ENCODE data around the gene INSIG1. TPM values are rescaled to one million over a fixed set of nuclear protein-coding genes. Genes with fewer than 3 reads are reported as not detected.

INSIG1 gene
- total RNA-seq, 1 experiment from 2014 or later = 54.7 TPM

GRCh38 chr7:155315977-155316376, 18.3 kb downstream of the INSIG1 start:
- H3K4me2 ChIP-seq (ENCODE audit: low read length) = no peak overlapping the region
- TF ChIP-seq ZFX (IDR thresholded peaks at IDR 0.05) (no peak), YY1 (IDR thresholded peaks at IDR 0.05; ENCODE audit: extremely low read depth, insufficient replicate concordance, low read depth, low read length) (no peak), REST (IDR thresholded peaks at IDR 0.05; ENCODE audit: low read depth) (no peak)
- no peak overlapping the region for H3K9ac ChIP-seq (ENCODE audit: low read length)
- ChIA-PET POLR2A (no interaction called here), RAD21 (ENCODE audit: low non-redundant PET in 1 of 2, low total read pairs in 2 of 2, uncharacterized antibody in 2 of 2, unreplicated experiment in 2 of 2) (no interaction called here), CTCF (no interaction called here)
- H4K20me1 ChIP-seq (ENCODE audit: insufficient read depth) = no peaks in the 10 kb centered on the region
- H3K36me3 ChIP-seq (ENCODE audit: control insufficient read depth in 1 of 2, insufficient read depth in 2 of 2, low read length in 2 of 2) = no peaks in the 10 kb centered on the region
- DNase-seq (ENCODE audit: low read depth, low spot score) (no peak), ATAC-seq (no peak)
- no peak overlapping the region for H3K4me3 ChIP-seq (replicated peaks in 1 of 2; ENCODE audit: low read depth in 1 of 2, low read length in 2 of 2)
- intact Hi-C loops (cut with micrococcal nuclease) = no loop called here
- no peak overlapping the region for H3K27ac ChIP-seq (ENCODE audit: low read depth, low read length)
- peaks cover 7% of the 10 kb centered on the region; the same call in 1 of the 2 replicates for H3K27me3 ChIP-seq (ENCODE audit: insufficient read depth, low read length)
- BruUV-seq (replicated peaks) = no TSS peak
- H3K79me2 ChIP-seq (ENCODE audit: insufficient read depth, low read length) = no peaks in the 10 kb centered on the region
- no peaks in the 10 kb centered on the region for H3K9me3 ChIP-seq (ENCODE audit: control insufficient read depth in 1 of 2, insufficient read depth in 1 of 2, low read depth in 1 of 2, low read length in 2 of 2)
- H2AFZ ChIP-seq (ENCODE audit: low read depth, low read length, poor library complexity, severe bottlenecking) = no peak overlapping the region
- H3K9me2 ChIP-seq (ENCODE audit: insufficient read depth) = no peaks in the 10 kb centered on the region
- no peaks in the 10 kb centered on the region for H3K4me1 ChIP-seq (ENCODE audit: control insufficient read depth in 1 of 2, insufficient read depth in 2 of 2, low read length in 2 of 2)

GRCh38 chr7:155316427-155317113, 18.9 kb downstream of the INSIG1 start:
- Histone ChIP-seq H3K27ac (ENCODE audit: low read depth, low read length) (no peak overlapping the region), H3K9me3 (ENCODE audit: control insufficient read depth in 1 of 2, insufficient read depth in 1 of 2, low read depth in 1 of 2, low read length in 2 of 2) (no peaks in the 10 kb centered on the region), H3K4me1 (ENCODE audit: control insufficient read depth in 1 of 2, insufficient read depth in 2 of 2, low read length in 2 of 2) (no peaks in the 10 kb centered on the region), H2AFZ (ENCODE audit: low read depth, low read length, poor library complexity, severe bottlenecking) (no peak overlapping the region), H3K9me2 (ENCODE audit: insufficient read depth) (no peaks in the 10 kb centered on the region), H3K36me3 (ENCODE audit: control insufficient read depth in 1 of 2, insufficient read depth in 2 of 2, low read length in 2 of 2) (no peaks in the 10 kb centered on the region), H3K9ac (ENCODE audit: low read length) (no peak overlapping the region), H3K4me3 (replicated peaks in 1 of 2; ENCODE audit: low read depth in 1 of 2, low read length in 2 of 2) (no peak overlapping the region), H3K79me2 (ENCODE audit: insufficient read depth, low read length) (no peaks in the 10 kb centered on the region), H4K20me1 (ENCODE audit: insufficient read depth) (no peaks in the 10 kb centered on the region), H3K27me3 (ENCODE audit: insufficient read depth, low read length) (peaks cover 7% of the 10 kb centered on the region; the same call in 1 of the 2 replicates), H3K4me2 (ENCODE audit: low read length) (no peak overlapping the region)
- no peak for DNase-seq (ENCODE audit: low read depth, low spot score)
- ChIA-PET RAD21 (ENCODE audit: low non-redundant PET in 1 of 2, low total read pairs in 2 of 2, uncharacterized antibody in 2 of 2, unreplicated experiment in 2 of 2) (no interaction called here), CTCF (no interaction called here), POLR2A (no interaction called here)
- no TSS peak for BruUV-seq (replicated peaks)
- intact Hi-C loops (cut with micrococcal nuclease) = no loop called here
- ATAC-seq = no peak
- no peak for TF ChIP-seq JUND (IDR thresholded peaks at IDR 0.05)
- no peak for TF ChIP-seq YY1 (IDR thresholded peaks at IDR 0.05; ENCODE audit: extremely low read depth, insufficient replicate concordance, low read depth, low read length)
- no peak for TF ChIP-seq REST (IDR thresholded peaks at IDR 0.05; ENCODE audit: low read depth)
- TF ChIP-seq ELF1 (IDR thresholded peaks at IDR 0.05; ENCODE audit: borderline replicate concordance, low read depth) = no peak
- TF ChIP-seq ATF3 (IDR thresholded peaks at IDR 0.05) = no peak
- no peak for TF ChIP-seq CEBPB (IDR thresholded peaks at IDR 0.05; ENCODE audit: low read depth)
- no peak for TF ChIP-seq ZNF274 (IDR thresholded peaks at IDR 0.05; ENCODE audit: low read depth, low read length)
- TF ChIP-seq POLR2A (IDR thresholded peaks at IDR 0.05; ENCODE audit: borderline replicate concordance, extremely low read depth, insufficient read depth, insufficient read length) = no peak
- no peak for TF ChIP-seq MAX (IDR thresholded peaks at IDR 0.05)

All from HCT116 (cell line).